AG09309 (cell line): ENCODE results near the gene SESN1.
"Not testable (repeated sequence)": the region's sequence is repeated elsewhere in the genome, so short reads cannot be mapped to it uniquely, and the experiment has no call there.

ENCODE experiments used
- DNase-seq: peaks from one replicate; pipeline ENCODE4 v3.0.0-alpha.2; 2010; ENCODE audit warnings: low read depth
- H3K4me3 ChIP-seq: 2 replicates; pipeline ENCODE4 v1.5.1; 2011; ENCODE audit warnings: mild to moderate bottlenecking, low read depth, low read length, moderate library complexity; ENCODE audit not compliant: control insufficient read depth
- TF ChIP-seq, protein P1 (sequence below): IDR thresholded peaks from 2 replicates; pipeline ENCODE4 v1.5.1; 2011; ENCODE audit warnings: mild to moderate bottlenecking, low read depth, low read length, inconsistent platforms; ENCODE audit not compliant: insufficient read depth, control insufficient read depth; ENCODE audit errors: missing control alignments

SESN1 gene

DNA sequence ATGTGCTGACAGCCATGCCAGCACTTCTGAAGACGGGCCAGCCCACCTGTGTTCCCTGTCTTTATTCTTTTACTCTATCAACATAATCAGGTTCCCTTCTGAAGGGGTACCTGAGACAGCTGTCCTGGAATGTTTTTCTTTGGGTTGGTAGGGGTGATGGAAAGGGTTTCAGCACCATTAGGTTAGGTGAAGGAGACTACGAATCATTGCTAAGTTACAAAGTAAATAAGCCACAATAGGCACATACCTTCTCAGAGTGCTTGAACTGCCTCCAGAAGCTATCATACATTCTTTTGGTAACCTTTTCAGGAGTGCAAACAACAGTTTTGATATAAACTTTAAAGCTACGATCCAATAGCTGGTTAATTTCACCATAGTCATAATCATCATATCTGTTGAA is 106.3 kb downstream of the SESN1 start:
- no peak for DNase-seq
- TF ChIP-seq, protein P1, sequence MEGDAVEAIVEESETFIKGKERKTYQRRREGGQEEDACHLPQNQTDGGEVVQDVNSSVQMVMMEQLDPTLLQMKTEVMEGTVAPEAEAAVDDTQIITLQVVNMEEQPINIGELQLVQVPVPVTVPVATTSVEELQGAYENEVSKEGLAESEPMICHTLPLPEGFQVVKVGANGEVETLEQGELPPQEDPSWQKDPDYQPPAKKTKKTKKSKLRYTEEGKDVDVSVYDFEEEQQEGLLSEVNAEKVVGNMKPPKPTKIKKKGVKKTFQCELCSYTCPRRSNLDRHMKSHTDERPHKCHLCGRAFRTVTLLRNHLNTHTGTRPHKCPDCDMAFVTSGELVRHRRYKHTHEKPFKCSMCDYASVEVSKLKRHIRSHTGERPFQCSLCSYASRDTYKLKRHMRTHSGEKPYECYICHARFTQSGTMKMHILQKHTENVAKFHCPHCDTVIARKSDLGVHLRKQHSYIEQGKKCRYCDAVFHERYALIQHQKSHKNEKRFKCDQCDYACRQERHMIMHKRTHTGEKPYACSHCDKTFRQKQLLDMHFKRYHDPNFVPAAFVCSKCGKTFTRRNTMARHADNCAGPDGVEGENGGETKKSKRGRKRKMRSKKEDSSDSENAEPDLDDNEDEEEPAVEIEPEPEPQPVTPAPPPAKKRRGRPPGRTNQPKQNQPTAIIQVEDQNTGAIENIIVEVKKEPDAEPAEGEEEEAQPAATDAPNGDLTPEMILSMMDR, result no peak
- H3K4me3 ChIP-seq, result no peak overlapping the region

- no peak for DNase-seq
- TF ChIP-seq, protein P1, result no peak
- H3K4me3 ChIP-seq, result no peak overlapping the region
Measured at GRCh38 chr6:108987156-108987555, 107.5 kb downstream of the SESN1 start.

GRCh38 chr6:108985301-108985700 is 109.3 kb downstream of the SESN1 start:
- TF ChIP-seq, protein P1, result no peak
- no peak for DNase-seq
- H3K4me3 ChIP-seq, result no peak overlapping the region

GRCh38 chr6:108983151-108983550 is 111.5 kb downstream of the SESN1 start:
- no peak for DNase-seq
- H3K4me3 ChIP-seq, result no peak overlapping the region
- TF ChIP-seq, protein P1, result no peak

DNA sequence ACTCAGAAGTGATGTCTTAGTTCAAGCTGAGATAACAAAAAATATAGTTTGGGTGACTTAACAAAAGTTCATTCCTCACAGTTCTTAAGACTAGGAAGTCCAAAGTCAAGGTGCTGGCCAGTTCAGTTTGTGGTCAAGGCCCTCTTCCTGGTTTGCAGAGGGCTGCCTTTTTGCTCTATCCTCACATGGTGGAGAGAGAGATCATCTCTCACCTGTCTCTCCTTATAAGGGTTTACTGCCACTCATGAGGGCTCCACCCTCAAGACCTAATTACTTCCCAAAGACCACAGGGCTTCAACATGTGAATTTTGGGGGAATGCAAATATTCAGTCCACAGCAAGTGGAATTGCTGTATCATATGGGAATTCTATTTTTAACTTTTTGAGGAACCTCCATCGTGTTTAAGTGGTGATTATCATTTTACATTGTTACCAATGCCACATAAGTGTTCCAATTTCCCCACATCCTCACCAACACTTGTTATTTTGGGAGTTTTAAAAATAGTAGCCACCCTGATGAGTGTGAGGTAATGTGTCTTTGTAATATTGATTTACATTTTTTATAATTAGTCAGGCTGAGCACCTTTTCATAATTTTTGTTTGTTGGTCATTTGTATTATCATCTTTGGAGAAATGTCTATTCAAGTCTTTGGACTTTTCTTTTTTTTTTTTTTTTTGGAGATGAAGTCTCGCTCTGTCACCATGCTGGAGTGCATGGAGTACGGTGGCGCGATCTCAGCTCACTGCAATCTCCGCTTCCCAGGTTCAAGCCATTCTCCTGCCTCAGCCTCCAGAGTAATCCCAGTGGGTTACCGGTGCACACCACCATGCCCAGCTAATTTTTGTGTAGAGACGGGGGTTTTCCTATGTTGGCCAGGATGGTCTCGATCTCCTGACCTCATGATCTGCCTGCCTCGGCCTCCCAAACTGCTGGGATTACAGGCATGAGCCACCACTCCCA is 112.2 kb downstream of the SESN1 start:
- TF ChIP-seq, protein P1, result no peak
- no peak overlapping the region for H3K4me3 ChIP-seq
- DNase-seq, result no peak

- DNase-seq, H3K4me3 ChIP-seq: not testable (repeated sequence)
Measured at GRCh38 chr6:108978638-108979037, 116.0 kb downstream of the SESN1 start.

- TF ChIP-seq, protein P1, result no peak
- no peak overlapping the region for H3K4me3 ChIP-seq
- DNase-seq, result no peak
Measured at GRCh38 chr6:108974201-108974600, 120.4 kb downstream of the SESN1 start.
